ENCODE measurements around the gene WDR72.
"Not testable (repeated sequence)": the region's sequence is repeated elsewhere in the genome, so short reads cannot be mapped to it uniquely, and the experiment has no call there.

The WDR72 gene

DNA sequence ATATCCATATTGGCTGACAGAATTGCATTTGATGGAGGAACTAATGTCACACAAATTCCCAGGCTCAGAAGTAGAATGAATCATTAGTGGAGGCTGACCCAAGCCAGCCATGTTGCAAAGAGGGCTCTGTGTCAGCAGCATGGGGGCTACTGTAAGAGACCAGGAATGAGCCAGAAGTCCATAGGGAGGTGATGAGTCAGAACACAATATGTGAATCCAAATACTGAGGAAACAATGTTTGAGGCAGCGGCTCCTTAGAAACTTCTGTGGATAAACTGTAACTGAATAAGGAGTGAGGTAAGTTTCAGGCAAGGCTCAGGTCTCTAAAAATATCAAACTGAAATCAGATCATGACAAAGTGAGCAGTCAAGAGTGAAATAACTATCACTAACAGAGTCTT, 170.7 kb downstream of the WDR72 start:
- no peak for DNase-seq

- no peak for DNase-seq
These were observed 172.7 kb downstream of the WDR72 start for GRCh38 chr15:53586799-53587198.

DNA sequence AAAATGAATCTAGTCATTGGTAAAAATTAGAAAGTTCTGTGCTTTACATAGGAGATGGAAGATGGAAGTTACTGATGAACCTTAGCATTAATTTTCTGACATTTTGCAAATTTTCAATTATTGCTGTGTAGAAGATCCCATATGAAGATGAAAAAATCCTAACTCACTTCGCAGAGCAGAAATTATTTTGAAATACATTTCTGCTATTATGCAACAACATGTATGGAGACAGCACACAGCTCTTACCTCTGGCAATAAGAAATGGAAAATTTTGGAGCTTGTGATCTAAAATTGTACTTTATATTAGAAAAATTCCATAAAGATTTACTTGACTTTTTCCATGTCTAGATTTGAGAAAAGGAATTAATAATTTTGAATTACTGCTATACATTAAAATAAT, 177.9 kb downstream of the WDR72 start:
- no peak for DNase-seq

- no peak for DNase-seq
These were observed 179.1 kb downstream of the WDR72 start for GRCh38 chr15:53580366-53580765.

DNA sequence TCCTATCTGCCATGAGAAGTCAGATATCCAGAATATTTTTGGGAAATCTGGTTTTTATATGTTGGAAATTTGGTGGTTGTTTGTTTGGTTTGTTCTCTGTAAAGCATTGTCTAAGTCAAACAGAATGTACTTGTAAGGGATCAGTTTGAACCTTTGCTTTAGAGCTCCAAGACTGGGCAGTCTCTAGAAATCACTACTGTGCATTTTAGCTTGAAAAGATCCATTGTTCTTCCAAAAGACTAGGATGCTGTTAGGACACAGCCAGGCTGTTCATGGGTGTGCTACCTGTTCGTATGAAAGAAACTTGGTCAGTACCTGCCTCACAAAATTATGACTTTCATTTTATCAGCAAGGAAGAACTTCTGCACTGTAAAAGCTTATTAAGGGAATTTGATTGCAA, 182.6 kb downstream of the WDR72 start:
- no peak for DNase-seq

GRCh38 chr15:53573091-53573490, 186.4 kb downstream of the WDR72 start:
- no peak for DNase-seq

- DNase-seq = no peak
These were observed 189.5 kb downstream of the WDR72 start for GRCh38 chr15:53569751-53570480.

- no peak for DNase-seq
These were observed 192.6 kb downstream of the WDR72 start for GRCh38 chr15:53566912-53567311.

DNA sequence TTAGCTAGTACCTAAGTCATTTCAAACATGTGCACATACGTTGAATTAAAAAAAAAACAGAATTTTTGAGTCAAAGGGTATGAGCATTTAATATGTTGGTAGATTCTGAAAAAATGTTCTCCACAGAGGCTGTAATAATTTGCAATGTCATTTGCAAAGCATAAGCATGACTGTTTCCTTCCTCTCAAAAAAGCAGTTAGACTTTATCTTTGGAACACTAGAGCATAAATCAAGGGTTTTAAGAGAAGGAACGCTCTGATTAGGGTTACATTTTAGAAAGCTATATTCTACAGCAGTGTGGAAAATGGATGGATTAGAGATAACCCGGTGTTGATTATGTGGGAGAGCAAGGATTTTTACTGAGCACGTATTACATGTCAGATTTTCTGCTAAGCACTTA, 193.7 kb downstream of the WDR72 start:
- DNase-seq = no peak

- DNase-seq = no peak
These were observed 194.8 kb downstream of the WDR72 start for GRCh38 chr15:53564647-53565046.

DNA sequence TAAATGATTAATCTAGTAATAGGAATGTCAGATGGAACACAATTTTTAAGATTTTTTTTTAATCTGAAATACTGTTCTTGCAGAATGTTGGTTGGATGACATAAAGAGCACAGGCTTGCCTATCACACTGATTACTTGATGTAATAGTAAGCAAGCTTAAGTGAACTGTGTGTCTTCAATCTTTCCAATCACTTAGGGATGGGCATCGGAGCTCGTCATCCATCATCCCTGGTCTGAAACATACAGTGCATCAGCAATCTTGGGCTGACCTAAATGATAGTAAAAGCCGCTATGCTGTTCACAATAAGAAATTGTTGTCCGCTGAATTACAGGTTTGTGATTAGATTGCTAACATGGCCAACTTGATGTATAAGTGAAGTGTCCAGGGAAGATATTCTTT, 195.8 kb downstream of the WDR72 start:
- no peak for DNase-seq

DNA sequence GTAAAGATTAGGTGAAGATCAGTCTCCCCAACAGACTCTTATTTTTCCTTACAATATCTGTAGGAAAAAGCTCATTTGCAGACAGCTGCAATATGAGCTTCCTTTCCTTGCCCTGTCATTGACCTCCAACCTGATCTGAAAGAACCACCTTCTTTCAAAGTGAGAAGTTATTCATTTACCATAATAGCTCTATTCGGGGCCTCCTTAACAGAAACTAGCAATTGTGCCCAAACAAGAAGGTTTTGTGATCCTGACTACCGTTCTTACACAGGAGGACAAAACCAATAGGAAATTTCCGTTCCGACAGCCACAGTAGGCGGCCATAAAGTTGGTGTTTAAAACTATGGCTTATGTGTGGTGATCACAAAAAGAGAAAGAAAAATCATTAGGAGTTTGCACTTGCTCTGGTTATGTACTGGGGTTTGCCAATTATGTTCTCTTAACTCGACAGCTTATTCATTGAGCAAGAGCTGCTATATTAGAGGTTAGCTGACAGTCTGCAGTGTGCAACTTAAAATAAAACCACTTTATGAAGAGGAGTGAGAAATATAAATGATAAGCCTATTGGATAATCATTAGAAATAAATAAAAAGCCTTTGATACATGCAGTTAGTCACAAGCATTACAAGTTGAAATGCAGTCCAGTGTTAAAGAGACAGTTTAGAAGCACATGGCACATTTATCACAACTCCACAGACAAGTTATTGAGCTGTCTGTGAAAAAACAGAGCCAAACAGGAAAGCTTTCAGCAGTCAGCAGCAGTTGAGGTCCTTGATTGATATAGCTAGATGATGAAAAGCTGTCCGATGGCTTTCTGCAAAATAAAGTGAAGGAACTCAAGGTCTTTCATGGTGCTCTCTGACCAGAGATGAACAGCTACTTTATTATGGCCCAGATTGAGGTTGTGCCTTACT, 199.8 kb downstream of the WDR72 start:
- DNase-seq = no peak

GRCh38 chr15:53558384-53558783, 201.1 kb downstream of the WDR72 start:
- DNase-seq = no peak

GRCh38 chr15:53555226-53555625, 204.2 kb downstream of the WDR72 start:
- no peak for DNase-seq

DNA sequence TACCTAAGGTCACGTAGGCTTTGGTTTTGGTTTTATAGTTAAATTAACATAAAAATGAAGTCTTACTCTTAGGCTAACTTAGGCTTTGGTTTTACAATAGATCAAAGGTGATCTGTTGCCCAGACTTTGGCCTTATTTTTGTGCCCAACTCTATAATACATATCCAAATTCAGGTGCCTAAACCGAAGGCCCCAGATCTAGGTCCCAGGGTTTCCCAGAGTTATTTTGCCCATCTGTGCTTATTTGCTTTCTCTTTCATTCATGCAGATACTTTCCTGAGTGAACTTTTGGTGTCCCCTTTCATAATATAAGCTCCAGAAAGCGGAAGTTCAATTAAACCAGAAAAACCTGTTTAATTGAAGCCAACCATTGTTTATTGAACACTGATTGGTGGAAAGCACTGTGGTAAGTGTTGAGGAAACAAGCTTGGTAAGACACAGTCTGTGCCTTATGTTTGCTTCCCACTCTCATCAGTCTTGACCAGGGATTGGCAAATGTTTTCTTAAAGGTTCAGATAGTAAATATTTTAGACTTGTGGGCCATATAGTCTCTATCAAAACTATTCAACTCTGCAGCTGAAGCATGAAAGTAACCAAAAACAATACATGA, 209.7 kb downstream of the WDR72 start:
- no peak for DNase-seq

- no peak for DNase-seq
These were observed 211.2 kb downstream of the WDR72 start for GRCh38 chr15:53548236-53548635.

DNA sequence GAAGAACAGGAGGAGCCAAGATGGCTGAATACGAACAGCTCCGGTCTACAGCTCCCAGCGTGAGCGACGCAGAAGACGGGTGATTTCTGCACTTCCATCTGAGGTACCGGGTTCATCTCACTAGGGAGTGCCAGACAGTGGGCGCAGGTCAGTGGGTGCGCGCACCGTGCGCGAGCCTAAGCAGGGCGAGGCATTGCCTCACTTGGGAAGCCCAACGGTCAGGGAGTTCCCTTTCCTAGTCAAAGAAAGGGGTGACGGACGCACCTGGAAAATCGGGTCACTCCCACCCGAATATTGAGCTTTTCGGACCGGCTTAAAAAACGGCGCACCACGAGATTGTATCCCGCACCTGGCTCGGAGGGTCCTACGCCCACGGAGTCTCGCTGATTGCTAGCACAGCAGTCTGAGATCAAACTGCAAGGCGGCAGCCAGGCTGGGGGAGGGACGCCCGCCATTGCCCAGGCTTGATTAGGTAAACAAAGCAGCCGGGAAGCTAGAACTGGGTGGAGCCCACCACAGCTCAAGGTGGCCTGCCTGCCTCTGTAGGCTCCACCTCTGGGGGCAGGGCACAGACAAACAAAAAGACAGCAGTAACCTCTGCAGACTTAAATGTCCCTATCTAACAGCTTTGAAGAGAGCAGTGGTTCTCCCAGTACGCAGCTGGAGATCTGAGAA, 218.7 kb downstream of the WDR72 start:
- not testable (repeated sequence) for DNase-seq

GRCh38 chr15:53539878-53540277, 219.6 kb downstream of the WDR72 start:
- DNase-seq = no peak

DNA sequence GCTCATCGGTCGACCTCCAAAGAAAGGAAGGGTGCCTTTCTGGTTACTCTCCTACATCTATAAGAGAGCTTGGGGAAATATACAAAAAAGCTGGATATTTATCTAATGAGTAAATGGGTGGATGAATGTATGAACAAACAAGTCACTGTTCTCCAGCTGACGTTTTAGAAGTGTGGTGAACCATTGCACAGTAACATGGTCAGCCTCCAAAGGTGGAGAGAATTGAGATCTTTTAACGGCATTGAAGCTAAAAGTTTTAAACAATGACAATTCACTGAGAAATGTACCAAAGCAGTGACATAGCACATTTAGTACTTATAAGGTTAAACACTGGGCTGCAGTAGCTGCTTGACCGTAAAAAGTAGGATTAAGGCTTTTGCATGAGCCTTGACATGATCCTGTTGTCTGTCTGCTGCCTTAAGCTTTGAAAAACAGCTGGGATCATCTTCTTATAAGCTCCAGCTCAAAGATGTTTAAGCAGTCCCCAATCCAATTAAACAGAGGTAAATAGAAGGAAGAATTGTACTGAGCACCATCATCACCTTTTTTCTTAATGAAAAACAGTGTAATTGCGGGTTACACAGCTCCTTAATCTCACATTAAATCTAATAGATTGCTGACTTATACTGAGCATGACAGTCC, 222.9 kb downstream of the WDR72 start:
- no peak for DNase-seq

- no peak for DNase-seq
These were observed 223.6 kb downstream of the WDR72 start for GRCh38 chr15:53535886-53536285.

DNA sequence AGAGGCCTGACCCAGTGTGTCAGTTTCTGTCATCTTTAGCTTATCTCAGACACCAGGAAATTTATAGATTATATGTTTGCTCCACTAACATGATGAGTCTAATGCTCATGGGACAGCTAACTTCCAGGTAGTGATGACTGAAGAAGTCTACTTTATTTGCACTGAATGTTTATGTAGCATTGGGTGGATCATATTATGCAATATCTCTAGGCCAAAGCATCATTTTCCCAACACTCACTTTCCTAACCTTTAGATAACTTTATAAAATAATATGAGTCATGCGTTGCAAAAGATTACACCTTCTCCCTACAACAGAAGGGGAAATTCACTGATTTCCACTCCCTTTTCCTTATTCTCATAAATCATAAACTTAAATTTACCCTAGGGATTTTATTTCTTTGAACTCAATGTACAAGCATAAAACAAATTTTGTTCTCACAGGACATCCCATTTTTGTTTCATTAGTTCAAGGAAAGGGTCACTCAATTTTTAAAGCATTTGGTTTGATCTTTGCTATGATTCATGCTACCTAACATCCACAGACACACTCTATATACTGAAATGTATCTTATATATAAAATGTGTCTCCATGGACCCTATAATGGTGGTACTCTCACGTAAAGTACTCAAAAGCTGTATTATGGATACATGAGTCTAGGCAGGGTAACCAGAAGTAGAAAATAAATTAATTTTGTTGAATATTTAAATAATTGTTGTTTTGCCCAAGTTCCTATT, 225.2 kb downstream of the WDR72 start:
- no peak for DNase-seq

DNA sequence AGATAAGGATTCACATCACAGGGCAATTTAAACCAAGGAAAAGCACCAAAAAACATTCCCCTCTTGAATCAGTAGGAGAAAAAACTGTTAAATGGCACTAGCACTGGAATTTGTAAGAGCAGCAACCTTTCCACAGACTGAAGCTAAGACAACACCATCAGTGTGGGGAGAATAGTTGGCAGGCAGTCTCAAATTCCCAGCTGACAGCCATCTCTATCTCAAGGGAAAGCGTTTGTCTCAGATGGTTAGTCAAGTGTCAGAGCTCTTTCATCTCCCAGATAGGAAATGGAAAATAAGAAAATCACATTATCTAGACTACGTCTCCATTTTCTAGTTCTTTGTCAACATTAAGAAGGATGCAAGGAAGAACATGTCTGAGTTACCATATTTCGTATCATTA, 228.7 kb downstream of the WDR72 start:
- DNase-seq = no peak
